Endothelial cell of umbilical vein (primary cell): ENCODE data around the gene ATOH7.
"Not testable (repeated sequence)": the region's sequence is repeated elsewhere in the genome, so short reads cannot be mapped to it uniquely, and the experiment has no call there.

ENCODE experiments used
- CTCF ChIP-seq, 2 donors: IDR thresholded peaks; 1 replicate in 1 of 2; 2 replicates in 1 of 2; pipeline ENCODE4 v1.5.1; 2011; ENCODE audit warnings: low read length in 2 of 2, mild to moderate bottlenecking in 2 of 2, moderate library complexity in 2 of 2, control low read depth in 1 of 2, inconsistent platforms in 1 of 2, low read depth in 1 of 2; ENCODE audit not compliant: insufficient read depth in 1 of 2; ENCODE audit errors: extremely low read depth in 1 of 2
- EZH2 ChIP-seq: IDR thresholded peaks from 2 replicates; pipeline ENCODE4 v1.6.1; 2012; ENCODE audit warnings: borderline replicate concordance, low read depth, mild to moderate bottlenecking, moderate library complexity, low read length, inconsistent platforms; ENCODE audit not compliant: severe bottlenecking

GRCh38 chr10:68278906-68279753, 47.2 kb upstream of the ATOH7 start:
- not testable (repeated sequence) for TF ChIP-seq EZH2; CTCF (IDR thresholded peaks at IDR 0.05; ENCODE audit: extremely low read depth in 1 of 2, insufficient read depth in 1 of 2, low read depth in 1 of 2, low read length in 2 of 2)
